HEK293 (cell line): Measurements from ENCODE around the gene MCIDAS.

Experiments
- CTCF ChIA-PET: fragments of 350-600 bp; formaldehyde crosslinking; extraction: SDS; loops from one replicate; lab custom pipeline; 2021; ENCODE audit warnings: antibody characterized with exemption; lab: Yijun Ruan, JAX
- POLR2A ChIA-PET: fragments of 300-600 bp; formaldehyde crosslinking; extraction: SDS; loops from one replicate; lab custom pipeline; 2020; ENCODE audit warnings: antibody characterized with exemption, inconsistent platforms; lab: Yijun Ruan, JAX
- H3K27ac ChIP-seq: fragments of 200-500 bp; sonication (Bioruptor generic); 2 replicates; pipeline ENCODE4 v1.5.1; 2014; ENCODE audit warnings: low read depth, low read length, control low read depth, inconsistent platforms; ENCODE audit errors: extremely low read depth
- H3K36me3 ChIP-seq, 2 experiments: fragments of 200-500 bp in 1 of 2; sonication (Bioruptor generic) in 1 of 2; 1 replicate in 1 of 2; 2 replicates in 1 of 2; pipeline ENCODE4 v1.5.1; 2014 to 2017; ENCODE audit warnings: inconsistent platforms in 2 of 2, low read length in 2 of 2; ENCODE audit not compliant: control insufficient read depth in 2 of 2, insufficient read depth in 1 of 2
- H3K4me1 ChIP-seq: fragments of 200-500 bp; sonication (Bioruptor generic); 2 replicates; pipeline ENCODE4 v1.5.1; 2014; ENCODE audit warnings: mild to moderate bottlenecking, low read length, inconsistent platforms; ENCODE audit not compliant: control insufficient read depth, insufficient read depth
- H3K4me3 ChIP-seq: 2 replicates; pipeline ENCODE4 v1.5.1; 2011; ENCODE audit warnings: low read depth, mild to moderate bottlenecking, control low read depth, low read length, moderate library complexity
- H3K9me3 ChIP-seq: fragments of 200-500 bp; sonication (Bioruptor generic); 2 replicates; pipeline ENCODE4 v1.5.1; 2014; ENCODE audit warnings: low read depth, low read length, inconsistent platforms; ENCODE audit not compliant: control insufficient read depth, insufficient read depth
- IKZF3 ChIP-seq: fragments of 450-650 bp; IDR thresholded peaks from 2 replicates; pipeline ENCODE4 v1.5.0; 2018; ENCODE audit warnings: missing biosample characterization, mild to moderate bottlenecking, missing genetic modification characterization, moderate library complexity
- PRDM1 ChIP-seq: fragments of 450-650 bp; formaldehyde crosslinking; IDR thresholded peaks from 2 replicates; pipeline ENCODE4; 2016; ENCODE audit warnings: missing biosample characterization, missing genetic modification characterization
- TCF7L2 ChIP-seq: IDR thresholded peaks from 2 replicates; pipeline ENCODE4 v1.6.1; 2011; ENCODE audit warnings: low read depth, mild to moderate bottlenecking, inconsistent platforms, low read length, moderate library complexity, borderline replicate concordance
- ZBTB49 ChIP-seq: fragments of 450-650 bp; formaldehyde crosslinking; IDR thresholded peaks from 2 replicates; pipeline ENCODE4 v1.5.1; 2016; ENCODE audit warnings: missing biosample characterization, missing genetic modification characterization, low read depth
- ZFHX2 ChIP-seq: fragments of 450-650 bp; formaldehyde crosslinking; conservative IDR thresholded peaks from 2 replicates; pipeline ENCODE4 v1.5.1; 2016; ENCODE audit warnings: missing biosample characterization, missing genetic modification characterization
- ZFP41 ChIP-seq: fragments of 450-650 bp; formaldehyde crosslinking; IDR thresholded peaks from 2 replicates; pipeline ENCODE4 v1.5.1; 2016; ENCODE audit warnings: missing biosample characterization, missing genetic modification characterization, borderline replicate concordance
- ZNF169 ChIP-seq: fragments of 450-650 bp; formaldehyde crosslinking; IDR thresholded peaks from 2 replicates; pipeline ENCODE4 v1.5.1; 2016; ENCODE audit warnings: missing biosample characterization, missing genetic modification characterization
- ZNF214 ChIP-seq: fragments of 450-650 bp; formaldehyde crosslinking; IDR thresholded peaks from 2 replicates; pipeline ENCODE4 v1.5.1; 2017; ENCODE audit warnings: missing biosample characterization, mild to moderate bottlenecking, missing genetic modification characterization, borderline replicate concordance
- ZNF23 ChIP-seq: fragments of 450-650 bp; formaldehyde crosslinking; IDR thresholded peaks from 2 replicates; pipeline ENCODE4 v1.5.1; 2016; ENCODE audit warnings: missing biosample characterization, missing genetic modification characterization, borderline replicate concordance
- ZNF26 ChIP-seq: fragments of 450-650 bp; formaldehyde crosslinking; IDR thresholded peaks from 2 replicates; pipeline ENCODE4 v1.5.1; 2016; ENCODE audit warnings: missing biosample characterization, missing genetic modification characterization
- ZNF302 ChIP-seq: fragments of 450-650 bp; formaldehyde crosslinking; IDR thresholded peaks from 2 replicates; pipeline ENCODE4 v1.5.1; 2016; ENCODE audit warnings: missing biosample characterization, missing genetic modification characterization, low read depth
- ZNF366 ChIP-seq: fragments of 450-650 bp; formaldehyde crosslinking; conservative IDR thresholded peaks from 2 replicates; pipeline ENCODE4 v1.5.1; 2016; ENCODE audit warnings: missing biosample characterization, missing genetic modification characterization
- ZNF473 ChIP-seq: fragments of 450-650 bp; formaldehyde crosslinking; IDR thresholded peaks from 2 replicates; pipeline ENCODE4 v1.5.1; 2017; ENCODE audit warnings: missing biosample characterization, missing genetic modification characterization
- ZNF530 ChIP-seq: fragments of 450-650 bp; formaldehyde crosslinking; IDR thresholded peaks from 2 replicates; pipeline ENCODE4 v1.5.1; 2016; ENCODE audit warnings: low read depth, missing biosample characterization, missing genetic modification characterization
- ZNF558 ChIP-seq: fragments of 450-650 bp; formaldehyde crosslinking; IDR thresholded peaks from 2 replicates; pipeline ENCODE4 v1.5.1; 2016; ENCODE audit warnings: missing biosample characterization, missing genetic modification characterization
- ZNF600 ChIP-seq: fragments of 450-650 bp; formaldehyde crosslinking; IDR thresholded peaks from 2 replicates; pipeline ENCODE4 v1.5.1; 2016; ENCODE audit warnings: missing biosample characterization, missing genetic modification characterization
- ZNF629 ChIP-seq: fragments of 450-650 bp; formaldehyde crosslinking; IDR thresholded peaks from 2 replicates; pipeline ENCODE4 v1.5.1; 2017; ENCODE audit warnings: missing biosample characterization, missing genetic modification characterization
- ZNF660 ChIP-seq: fragments of 450-650 bp; IDR thresholded peaks from 2 replicates; pipeline ENCODE4 v1.5.1; 2018; ENCODE audit warnings: missing biosample characterization, mild to moderate bottlenecking, missing genetic modification characterization
- ZNF785 ChIP-seq: fragments of 450-650 bp; formaldehyde crosslinking; IDR thresholded peaks from 2 replicates; pipeline ENCODE4 v1.5.1; 2016; ENCODE audit warnings: missing biosample characterization, missing genetic modification characterization
- ZNF792 ChIP-seq: fragments of 450-650 bp; formaldehyde crosslinking; IDR thresholded peaks from 2 replicates; pipeline ENCODE4 v1.5.1; 2016; ENCODE audit warnings: missing biosample characterization, missing genetic modification characterization
- ZNF837 ChIP-seq: fragments of 450-650 bp; formaldehyde crosslinking; IDR thresholded peaks from 2 replicates; pipeline ENCODE4 v1.5.1; 2016; ENCODE audit warnings: missing biosample characterization, missing genetic modification characterization
- ZNF843 ChIP-seq: fragments of 450-650 bp; formaldehyde crosslinking; IDR thresholded peaks from 2 replicates; pipeline ENCODE4 v1.5.1; 2016; ENCODE audit warnings: missing biosample characterization, missing genetic modification characterization
- TF ChIP-seq, protein P1 (sequence below): fragments of 450-650 bp; formaldehyde crosslinking; IDR thresholded peaks from 2 replicates; pipeline ENCODE4 v1.5.1; 2016; ENCODE audit warnings: missing biosample characterization, missing genetic modification characterization

Gene MCIDAS

DNA sequence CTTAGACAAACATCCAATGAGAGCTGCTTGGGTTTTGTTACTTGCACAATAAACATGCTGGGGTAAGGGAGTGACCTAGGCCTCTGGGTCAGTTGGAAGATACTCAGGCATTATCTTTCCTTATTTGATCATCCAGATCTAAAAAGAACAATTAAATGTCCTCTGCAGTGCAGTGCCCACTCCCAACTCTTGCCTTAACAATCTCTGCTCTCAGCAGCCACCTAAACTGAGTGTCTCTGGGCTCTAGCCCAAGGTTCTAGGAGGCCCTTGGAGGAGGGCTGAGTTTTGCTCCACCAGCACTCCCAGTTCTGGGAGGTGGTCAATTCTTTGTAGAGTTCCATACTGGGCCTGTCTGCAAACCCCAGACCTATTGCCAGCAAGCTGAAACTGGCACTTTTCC, 1.8 kb downstream of the MCIDAS start:
- Histone ChIP-seq H3K9me3 (no peaks in the 10 kb centered on the region), H3K27ac (no peak overlapping the region), H3K36me3 (peaks cover 0 to 18% of the 10 kb centered on the region in 2 experiments; a peak in 1 of 3 replicates), H3K4me3 (no peak overlapping the region), H3K4me1 (no peaks in the 10 kb centered on the region; the same call in 1 of the 2 replicates)
- TF ChIP-seq ZNF843 (tag by site-specific recombination): no peak
- no peak for TF ChIP-seq TCF7L2
- TF ChIP-seq ZNF530: no peak
- no peak for TF ChIP-seq ZNF302 (tag by site-specific recombination)
- TF ChIP-seq ZNF558 (tag by site-specific recombination): no peak
- TF ChIP-seq ZNF629: no peak
- no peak for TF ChIP-seq ZNF660 (tag by site-specific recombination)
- no peak for TF ChIP-seq ZNF26 (tag by site-specific recombination)
- no peak for TF ChIP-seq ZNF23 (tag by site-specific recombination)
- TF ChIP-seq ZNF837 (tag by site-specific recombination): no peak
- TF ChIP-seq, protein P1, sequence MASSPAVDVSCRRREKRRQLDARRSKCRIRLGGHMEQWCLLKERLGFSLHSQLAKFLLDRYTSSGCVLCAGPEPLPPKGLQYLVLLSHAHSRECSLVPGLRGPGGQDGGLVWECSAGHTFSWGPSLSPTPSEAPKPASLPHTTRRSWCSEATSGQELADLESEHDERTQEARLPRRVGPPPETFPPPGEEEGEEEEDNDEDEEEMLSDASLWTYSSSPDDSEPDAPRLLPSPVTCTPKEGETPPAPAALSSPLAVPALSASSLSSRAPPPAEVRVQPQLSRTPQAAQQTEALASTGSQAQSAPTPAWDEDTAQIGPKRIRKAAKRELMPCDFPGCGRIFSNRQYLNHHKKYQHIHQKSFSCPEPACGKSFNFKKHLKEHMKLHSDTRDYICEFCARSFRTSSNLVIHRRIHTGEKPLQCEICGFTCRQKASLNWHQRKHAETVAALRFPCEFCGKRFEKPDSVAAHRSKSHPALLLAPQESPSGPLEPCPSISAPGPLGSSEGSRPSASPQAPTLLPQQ (tag by site-specific recombination): no peak
- TF ChIP-seq ZFHX2: no peak
- no peak for TF ChIP-seq ZNF600 (tag by site-specific recombination)
- TF ChIP-seq ZNF366: no peak
- TF ChIP-seq ZFP41 (tag by site-specific recombination): no peak
- TF ChIP-seq PRDM1 (tag by site-specific recombination): no peak
- CTCF ChIA-PET: interaction anchor here (0.7 to 2.9 kb wide), 9 partner anchors 10 to 62 kb away, joined by 3 to 24 read pairs (median 5); no protein-coding TSS in a partner anchor
- POLR2A ChIA-PET: interaction anchor here (0.9 to 1.8 kb wide), 3 partner anchors 8 to 49 kb away, joined by 3 to 4 read pairs (median 4); no protein-coding TSS in a partner anchor

GRCh38 chr5:55223812-55224240, 3.3 kb downstream of the MCIDAS start:
- H3K36me3 ChIP-seq: peaks cover 0 to 21% of the 10 kb centered on the region in 2 experiments; a peak in 1 of 3 replicates
- H3K4me1 ChIP-seq: no peaks in the 10 kb centered on the region; the same call in 1 of the 2 replicates
- no peak overlapping the region for H3K4me3 ChIP-seq
- H3K9me3 ChIP-seq: no peaks in the 10 kb centered on the region
- H3K27ac ChIP-seq: no peak overlapping the region
- ChIA-PET CTCF (interaction anchor here (0.7 to 1.0 kb wide), 3 partner anchors 102 to 468 kb away, joined by 3 to 4 read pairs (median 3); no protein-coding TSS in a partner anchor), POLR2A (no interaction called here)
- TF ChIP-seq ZNF169: no peak
- no peak for TF ChIP-seq ZBTB49 (tag by site-specific recombination)
- TF ChIP-seq ZFHX2: no peak
- no peak for TF ChIP-seq ZNF792 (tag by site-specific recombination)
- TF ChIP-seq ZNF785 (tag by site-specific recombination): no peak
- TF ChIP-seq ZNF473: no peak
- no peak for TF ChIP-seq ZNF214 (tag by site-specific recombination)
- TF ChIP-seq IKZF3: no peak
